NCI-H82 treated with DMSO at 0.1 percent for 48 hours (cell line): ENCODE measurements around the gene MYF6.

Source experiments
- DNase-seq: peaks from one replicate; lab custom pipeline; 2025; ENCODE audit not compliant: unreplicated experiment; lab: John Stamatoyannopoulos, UW

MYF6 gene

GRCh38 chr12:80754274-80754673 lies 46.8 kb downstream of the MYF6 start:
- DNase-seq, result no peak

- DNase-seq, result no peak
These were observed 49.4 kb downstream of the MYF6 start for GRCh38 chr12:80756875-80757274.
